Activated naive CD4-positive, alpha-beta T cell treated with anti-CD3 and anti-CD28 coated beads, Interleukin-2, amount 10 ng/mL, durations not matched to agents 5 hours and 36 hours (primary cell): ENCODE results near the gene SEPTIN6. TPM values are rescaled to one million over a fixed set of nuclear protein-coding genes. Genes with fewer than 3 reads are reported as not detected.
A peak's percentile ranks its signal among the peaks of the same experiment; 100 is the strongest.

Experiments used
- microRNA-seq: library from miRNA; unstranded; fragments of <30 nt; microRNA quantifications from one replicate; pipeline ENCODE4 v1.2.0, GENCODE V29; 2022; ENCODE audit warnings: borderline microRNAs expressed, borderline replicate concordance
- total RNA-seq, 2 experiments: library from RNA; stranded (reverse); gene quantifications; one replicate each; pipeline ENCODE4 v1.2.3, GENCODE V29; 2021

Gene SEPTIN6
- total RNA-seq = 100 to 1,000 TPM; 255 to 261 TPM

GRCh38 chrX:119693040-119693995 is at the start of gene SEPTIN6:
SEPTIN6 (minus strand) TSS chrX:119693168; CDS start chrX:119693105, 63 bp downstream.

Small RNA genes lying within 50 kb of the gene (microRNA-seq; reads per million reads assigned to microRNA genes)
- gene MIR766 = 41.1 reads per million, percentile 63 among the genes with 10 or more reads in this experiment

Other genes starting within 250 kb of the SEPTIN6 start
- gene SLC25A5, start 224.7 kb downstream of the SEPTIN6 start, total RNA-seq = 100 to 1,000 TPM; 416 to 444 TPM
- 10 to 100 TPM; 17.3 to 18.4 TPM for gene STEEP1, start 127.8 kb downstream of the SEPTIN6 start, total RNA-seq
- gene UBE2A, start 118.6 kb downstream of the SEPTIN6 start, total RNA-seq = 10 to 100 TPM; 61.4 to 64.9 TPM
- 10 to 100 TPM; 14.3 TPM for gene NKRF, start 86.7 kb downstream of the SEPTIN6 start, total RNA-seq
- 1 to 10 TPM; 2.1 to 2.4 TPM for gene SOWAHD, start 65.4 kb upstream of the SEPTIN6 start, total RNA-seq
- gene RPL39, start 98.5 kb upstream of the SEPTIN6 start, total RNA-seq = 1,000 to 10,000 TPM; 2,741 to 2,796 TPM
- 10 to 100 TPM in 1 of 2 experiments, 1 to 10 TPM in 1; 9.2 to 11.9 TPM for gene UPF3B, start 159.8 kb upstream of the SEPTIN6 start, total RNA-seq
- gene RNF113A, start 178.6 kb upstream of the SEPTIN6 start, total RNA-seq = 10 to 100 TPM; 34.5 to 35.8 TPM
- 100 to 1,000 TPM in 1 of 2 experiments, 10 to 100 TPM in 1; 96.6 to 103 TPM for gene NDUFA1, start 178.7 kb upstream of the SEPTIN6 start, total RNA-seq
- not detected for gene AKAP14, start 202.7 kb upstream of the SEPTIN6 start, total RNA-seq